T1000 (cell line): ENCODE measurements around the gene SLC16A10.
"Not testable (repeated sequence)": the region's sequence is repeated elsewhere in the genome, so short reads cannot be mapped to it uniquely, and the experiment has no call there.

Source experiments
- DNase-seq: peaks from one replicate; lab custom pipeline; 2025; ENCODE audit warnings: mixed read lengths; lab: John Stamatoyannopoulos, UW

SLC16A10 gene

GRCh38 chr6:111185954-111186353, 98.7 kb downstream of the SLC16A10 start:
- DNase-seq = no peak

GRCh38 chr6:111187874-111188273, 100.6 kb downstream of the SLC16A10 start:
- no peak for DNase-seq

- DNase-seq = not testable (repeated sequence)
Observed at GRCh38 chr6:111189666-111190210, 102.4 kb downstream of the SLC16A10 start.

GRCh38 chr6:111190637-111191036, 103.3 kb downstream of the SLC16A10 start:
- no peak for DNase-seq

GRCh38 chr6:111191136-111191535, 103.8 kb downstream of the SLC16A10 start:
- DNase-seq = not testable (repeated sequence)

GRCh38 chr6:111192911-111193555, 105.7 kb downstream of the SLC16A10 start:
- DNase-seq = no peak

GRCh38 chr6:111195656-111196055, 108.4 kb downstream of the SLC16A10 start:
- no peak for DNase-seq

GRCh38 chr6:111198841-111199240, 111.5 kb downstream of the SLC16A10 start:
- DNase-seq = no peak

GRCh38 chr6:111199935-111200334, 112.6 kb downstream of the SLC16A10 start:
- no peak for DNase-seq

GRCh38 chr6:111200350-111201243, 113.3 kb downstream of the SLC16A10 start:
- no peak for DNase-seq

- no peak for DNase-seq
Observed at GRCh38 chr6:111201244-111201554, 113.9 kb downstream of the SLC16A10 start.

GRCh38 chr6:111201764-111202163, 114.5 kb downstream of the SLC16A10 start:
- no peak for DNase-seq

GRCh38 chr6:111203539-111203938, 116.2 kb downstream of the SLC16A10 start:
- not testable (repeated sequence) for DNase-seq

GRCh38 chr6:111204305-111204704, 117.0 kb downstream of the SLC16A10 start:
- no peak for DNase-seq

GRCh38 chr6:111204881-111205280, 117.6 kb downstream of the SLC16A10 start:
- DNase-seq = no peak

- DNase-seq = no peak
Observed at GRCh38 chr6:111205502-111205901, 118.2 kb downstream of the SLC16A10 start.

GRCh38 chr6:111207141-111207858, 120.0 kb downstream of the SLC16A10 start:
- no peak for DNase-seq

GRCh38 chr6:111208933-111209332, 121.6 kb downstream of the SLC16A10 start:
- no peak for DNase-seq

GRCh38 chr6:111210194-111210728, 123.0 kb downstream of the SLC16A10 start:
- DNase-seq = no peak

- DNase-seq = no peak
Observed at GRCh38 chr6:111211411-111212030, 124.2 kb downstream of the SLC16A10 start.

GRCh38 chr6:111212625-111213024, 125.3 kb downstream of the SLC16A10 start:
- DNase-seq = no peak

GRCh38 chr6:111215131-111215530, 127.8 kb downstream of the SLC16A10 start:
- DNase-seq = no peak
